Left forelimb (tissue), 1 donor: ENCODE results near the gene EGFL7.
"Not testable (repeated sequence)": the region's sequence is repeated elsewhere in the genome, so short reads cannot be mapped to it uniquely, and the experiment has no call there.

Source experiments
- DNase-seq: peaks from one replicate; pipeline ENCODE4 v3.0.0-alpha.2; 2018; ENCODE audit warnings: low spot score

EGFL7 gene

GRCh38 chr9:136697821-136698526, 35.3 kb downstream of the EGFL7 start:
- DNase-seq, result no peak

- DNase-seq, result no peak
These were observed 36.0 kb downstream of the EGFL7 start for GRCh38 chr9:136698635-136699246.

- no peak for DNase-seq
These were observed 37.6 kb downstream of the EGFL7 start for GRCh38 chr9:136700304-136700703.

GRCh38 chr9:136700959-136701667, 38.4 kb downstream of the EGFL7 start:
- no peak for DNase-seq

- no peak for DNase-seq
These were observed 38.9 kb downstream of the EGFL7 start for GRCh38 chr9:136701668-136702053.

- no peak for DNase-seq
These were observed 40.7 kb downstream of the EGFL7 start for GRCh38 chr9:136703276-136703860.

GRCh38 chr9:136704741-136705140, 42.0 kb downstream of the EGFL7 start:
- not testable (repeated sequence) for DNase-seq

GRCh38 chr9:136705564-136705963, 42.8 kb downstream of the EGFL7 start:
- no peak for DNase-seq

- no peak for DNase-seq
These were observed 44.3 kb downstream of the EGFL7 start for GRCh38 chr9:136707011-136707410.

- no peak for DNase-seq
These were observed 45.3 kb downstream of the EGFL7 start for GRCh38 chr9:136707849-136708517.

- no peak for DNase-seq
These were observed 46.9 kb downstream of the EGFL7 start for GRCh38 chr9:136709454-136710109.

GRCh38 chr9:136710543-136710942, 47.8 kb downstream of the EGFL7 start:
- no peak for DNase-seq

- not testable (repeated sequence) for DNase-seq
These were observed 48.5 kb downstream of the EGFL7 start for GRCh38 chr9:136711219-136711648.

GRCh38 chr9:136711751-136712689, 49.3 kb downstream of the EGFL7 start, which contains the start of gene DIPK1B:
Gene DIPK1B (plus strand): TSS chr9:136712572. CDS start chr9:136712666, 94 bp downstream.
- DNase-seq, result no peak

GRCh38 chr9:136712690-136713544, 50.2 kb downstream of the EGFL7 start:
- DNase-seq, result no peak

- no peak for DNase-seq
These were observed 50.8 kb downstream of the EGFL7 start for GRCh38 chr9:136713550-136713949.

GRCh38 chr9:136714096-136714892, 51.6 kb downstream of the EGFL7 start:
- no peak for DNase-seq

GRCh38 chr9:136714893-136715274, 52.2 kb downstream of the EGFL7 start:
- no peak for DNase-seq

GRCh38 chr9:136717399-136717798, 54.7 kb downstream of the EGFL7 start:
- DNase-seq, result no peak
